HEK293T (cell line): ENCODE measurements around the gene MYO5B.
"Not testable (repeated sequence)": the region's sequence is repeated elsewhere in the genome, so short reads cannot be mapped to it uniquely, and the experiment has no call there.

Source experiments
- CTCF ChIA-PET: fragments of 350-600 bp; formaldehyde crosslinking; extraction: SDS; loops from one replicate; lab custom pipeline; 2021; ENCODE audit warnings: antibody characterized with exemption, inconsistent platforms; lab: Yijun Ruan, JAX
- POLR2A ChIA-PET: fragments of 350-600 bp; formaldehyde crosslinking; extraction: SDS; loops from one replicate; lab custom pipeline; 2020; ENCODE audit warnings: antibody characterized with exemption, inconsistent platforms; lab: Yijun Ruan, JAX
- DNase-seq: peaks from one replicate; pipeline ENCODE4 v3.0.0; 2012; ENCODE audit warnings: mixed read lengths; ENCODE audit errors: extremely low spot score
- ARNT ChIP-seq: fragments of 450-650 bp; IDR thresholded peaks from 2 replicates; pipeline ENCODE4 v1.6.1; 2017; ENCODE audit warnings: mild to moderate bottlenecking
- BHLHE40 ChIP-seq: fragments of 450-650 bp; IDR thresholded peaks from 2 replicates; pipeline ENCODE4 v1.6.1; 2016; ENCODE audit warnings: mild to moderate bottlenecking, moderate library complexity, borderline replicate concordance
- CTBP1 ChIP-seq: fragments of 450-650 bp; IDR thresholded peaks from 2 replicates; pipeline ENCODE4 v1.6.1; 2016; ENCODE audit warnings: borderline replicate concordance
- ELF4 ChIP-seq: fragments of 450-650 bp; IDR thresholded peaks from 2 replicates; pipeline ENCODE4 v1.6.1; 2017; ENCODE audit warnings: antibody characterized with exemption
- FOXA1 ChIP-seq: fragments of 450-650 bp; IDR thresholded peaks from 2 replicates; pipeline ENCODE4 v1.6.1; 2016; ENCODE audit warnings: mild to moderate bottlenecking
- FOXK2 ChIP-seq: fragments of 450-650 bp; IDR thresholded peaks from 2 replicates; pipeline ENCODE4 v1.6.1; 2016; ENCODE audit warnings: mild to moderate bottlenecking
- FOXM1 ChIP-seq: fragments of 450-650 bp; IDR thresholded peaks from 2 replicates; pipeline ENCODE4 v1.6.1; 2017; ENCODE audit warnings: mild to moderate bottlenecking, borderline replicate concordance
- HDGF ChIP-seq: fragments of 450-650 bp; IDR thresholded peaks from 2 replicates; pipeline ENCODE4 v1.6.1; 2017; ENCODE audit warnings: antibody characterized with exemption, borderline replicate concordance
- L3MBTL2 ChIP-seq: fragments of 450-650 bp; conservative IDR thresholded peaks from 2 replicates; pipeline ENCODE4 v1.6.1; 2016; ENCODE audit warnings: mild to moderate bottlenecking
- LEF1 ChIP-seq: fragments of 450-650 bp; IDR thresholded peaks from 2 replicates; pipeline ENCODE4 v1.6.1; 2017; ENCODE audit warnings: mild to moderate bottlenecking, borderline replicate concordance
- NFRKB ChIP-seq: fragments of 450-650 bp; IDR thresholded peaks from 2 replicates; pipeline ENCODE4 v1.6.1; 2016; ENCODE audit warnings: mild to moderate bottlenecking, moderate library complexity
- PKNOX1 ChIP-seq: fragments of 450-650 bp; IDR thresholded peaks from 2 replicates; pipeline ENCODE4 v1.6.1; 2016
- SP1 ChIP-seq: fragments of 450-650 bp; IDR thresholded peaks from 2 replicates; pipeline ENCODE4 v1.6.1; 2017
- SUZ12 ChIP-seq: fragments of 450-650 bp; IDR thresholded peaks from 2 replicates; pipeline ENCODE4 v1.6.1; 2016; ENCODE audit warnings: mild to moderate bottlenecking
- TARDBP ChIP-seq: fragments of 450-650 bp; IDR thresholded peaks from 2 replicates; pipeline ENCODE4 v1.6.1; 2016
- ZNF384 ChIP-seq: fragments of 450-650 bp; IDR thresholded peaks from 2 replicates; pipeline ENCODE4 v1.6.1; 2016

The MYO5B gene

GRCh38 chr18:49843131-49843530 is 351.8 kb downstream of the MYO5B start:
- CTCF ChIA-PET = no interaction called here
- POLR2A ChIA-PET = no interaction called here

GRCh38 chr18:49842656-49843055 is 352.3 kb downstream of the MYO5B start:
- ChIA-PET POLR2A (no interaction called here), CTCF (no interaction called here)
- DNase-seq = no peak
- no peak for TF ChIP-seq NFRKB
- no peak for TF ChIP-seq ELF4
- no peak for TF ChIP-seq ARNT

More at GRCh38 chr18:49843131-49843530, 351.8 kb downstream of the MYO5B start:
- DNase-seq = no peak
- TF ChIP-seq ELF4 = no peak
- no peak for TF ChIP-seq ZNF384
- TF ChIP-seq PKNOX1 = no peak
- no peak for TF ChIP-seq FOXM1
- TF ChIP-seq LEF1 = no peak
- no peak for TF ChIP-seq L3MBTL2

DNA sequence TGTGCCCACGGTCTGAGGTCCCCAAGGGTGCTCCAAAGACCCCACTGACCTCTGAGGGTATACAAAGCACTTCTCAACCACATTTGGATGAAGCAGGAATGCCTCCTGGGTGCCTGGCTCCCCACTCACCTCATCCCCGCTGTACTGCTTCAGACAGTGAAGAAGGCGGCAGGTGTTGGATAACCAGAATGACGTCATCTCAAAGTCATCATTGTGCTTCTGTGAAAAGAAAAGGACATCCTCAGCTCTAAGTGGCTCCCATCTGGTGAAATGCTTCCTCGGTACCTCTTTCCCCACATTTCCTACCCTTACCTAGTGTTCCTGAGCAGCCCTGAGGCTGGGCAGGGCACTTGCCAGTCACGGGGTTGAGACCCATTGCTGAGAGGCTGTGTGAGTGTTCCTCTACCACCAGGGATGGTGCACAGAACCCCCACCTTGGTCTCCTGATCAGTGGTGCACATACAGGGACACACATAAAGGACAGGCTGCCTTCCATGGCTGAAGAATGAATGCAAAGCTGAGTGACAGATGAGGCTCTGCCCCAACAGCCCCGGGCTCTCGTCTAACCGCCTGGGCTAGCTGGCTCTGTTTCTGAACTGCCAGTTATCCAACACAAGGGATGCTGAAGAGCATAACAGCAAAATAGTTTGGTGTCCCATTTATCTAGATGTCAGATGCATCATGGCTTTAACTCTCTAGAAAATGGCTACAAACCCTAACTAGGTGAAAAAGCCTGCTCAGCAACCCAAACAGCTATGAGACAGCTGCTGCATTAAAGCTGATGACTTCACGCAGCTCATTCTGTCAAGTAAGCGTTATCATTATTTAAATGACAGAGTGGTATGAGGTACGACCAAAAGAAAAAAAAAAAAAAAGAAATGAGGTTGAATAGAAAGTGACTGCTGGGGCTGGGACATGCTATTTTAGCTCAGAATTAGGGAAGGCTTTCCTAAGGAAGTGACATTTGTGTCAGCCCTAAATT is 353.4 kb downstream of the MYO5B start:
- no peak for DNase-seq
- no peak for TF ChIP-seq LEF1
- no peak for TF ChIP-seq FOXK2
- TF ChIP-seq ARNT = no peak
- no peak for TF ChIP-seq ZNF384
- no peak for TF ChIP-seq FOXA1
- TF ChIP-seq L3MBTL2 = no peak
- TF ChIP-seq ELF4 = no peak
- TF ChIP-seq TARDBP = no peak
- TF ChIP-seq BHLHE40 = no peak
- TF ChIP-seq HDGF = no peak
- TF ChIP-seq CTBP1 = no peak
- no peak for TF ChIP-seq NFRKB
- no peak for TF ChIP-seq SUZ12
- TF ChIP-seq FOXM1 = no peak
- no peak for TF ChIP-seq PKNOX1
- TF ChIP-seq SP1 = no peak
- POLR2A ChIA-PET = no interaction called here
- CTCF ChIA-PET = interaction anchor here (1.2 kb wide), 1 partner anchor 19 kb away, joined by 3 read pairs; no protein-coding TSS in a partner anchor

DNA sequence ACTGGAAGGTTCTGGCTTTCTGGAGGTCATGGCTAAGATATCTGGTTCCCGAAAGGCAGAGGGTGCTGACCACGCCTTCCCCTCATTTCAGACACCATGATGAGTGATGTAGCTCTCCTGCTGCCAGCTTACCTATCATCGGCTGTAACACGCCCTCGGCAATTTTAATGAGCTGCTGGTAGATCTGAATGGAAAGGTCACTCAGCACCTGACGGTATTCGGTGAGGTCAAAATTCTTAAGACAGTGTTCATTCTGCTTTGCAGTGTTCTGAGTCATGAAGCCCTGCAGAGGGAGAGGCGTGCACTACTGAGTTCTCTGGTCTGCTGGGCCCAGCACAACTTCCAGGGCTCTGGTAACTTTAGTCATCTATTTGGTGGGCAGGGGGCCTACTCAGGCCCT is 355.9 kb downstream of the MYO5B start:
- POLR2A ChIA-PET = no interaction called here
- no peak for DNase-seq

GRCh38 chr18:49838381-49838780 is 356.6 kb downstream of the MYO5B start:
- TF ChIP-seq SUZ12 = no peak
- no peak for TF ChIP-seq FOXM1
- no peak for TF ChIP-seq FOXK2
- TF ChIP-seq CTBP1 = no peak
- TF ChIP-seq L3MBTL2 = no peak
- TF ChIP-seq TARDBP = no peak
- no peak for TF ChIP-seq LEF1
- TF ChIP-seq HDGF = no peak
- CTCF ChIA-PET = no interaction called here
- POLR2A ChIA-PET = no interaction called here
- DNase-seq = no peak

More for the DNA sequence above, 355.9 kb downstream of the MYO5B start:
- CTCF ChIA-PET = no interaction called here
- TF ChIP-seq ZNF384 (no peak), HDGF (no peak), BHLHE40 (no peak), LEF1 (no peak)

DNA sequence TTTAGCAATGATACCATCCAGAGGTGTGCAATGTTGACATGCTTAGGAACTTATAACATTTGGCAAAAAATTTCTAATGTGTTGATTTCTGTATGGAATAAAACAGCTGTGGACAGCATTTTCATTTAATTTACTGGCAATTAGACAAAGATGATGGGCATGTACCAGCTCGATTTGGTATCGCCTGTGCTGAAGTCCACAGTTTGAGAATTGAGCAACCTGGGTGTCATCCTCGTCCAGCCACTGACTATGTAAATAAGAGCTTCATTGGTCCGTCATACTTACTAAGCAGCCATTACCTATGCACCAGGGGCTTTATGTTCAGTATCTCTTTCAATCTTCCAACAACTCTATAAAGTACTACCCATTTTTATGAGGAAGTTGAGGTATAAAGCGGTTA is 357.1 kb downstream of the MYO5B start:
- ChIA-PET CTCF (no interaction called here), POLR2A (no interaction called here)
- TF ChIP-seq L3MBTL2 (no peak), BHLHE40 (no peak), NFRKB (no peak), TARDBP (no peak), LEF1 (no peak), CTBP1 (no peak), SP1 (no peak), FOXM1 (no peak), ELF4 (no peak), SUZ12 (no peak), ZNF384 (no peak), FOXA1 (no peak), ARNT (no peak), FOXK2 (no peak), HDGF (no peak), PKNOX1 (no peak)
- no peak for DNase-seq

- CTCF ChIA-PET, POLR2A ChIA-PET, DNase-seq: not testable (repeated sequence)
These were observed 357.6 kb downstream of the MYO5B start for GRCh38 chr18:49837316-49837835.
